Esophagus muscularis mucosa (tissue), 4 donors: ENCODE data around the gene CTU2.

ENCODE experiments used
- EP300 ChIP-seq: sonication (generic); formaldehyde crosslinking; IDR thresholded peaks from one replicate; pipeline ENCODE4 v1.6.1; 2017; ENCODE audit warnings: antibody characterized with exemption
- POLR2A ChIP-seq: fragments of 450-650 bp; IDR thresholded peaks from one replicate; pipeline ENCODE4 v1.6.1; 2017; ENCODE audit warnings: antibody characterized with exemption, moderate library complexity, mild to moderate bottlenecking, low read depth
- POLR2AphosphoS5 ChIP-seq, 2 donors: sonication (generic); formaldehyde crosslinking; IDR thresholded peaks; one replicate each; pipeline ENCODE4 v1.6.1; 2017; ENCODE audit warnings: antibody characterized with exemption in 2 of 2
- TF ChIP-seq, protein P1 (sequence below), 3 experiments: fragments of 200-600 bp in 2 of 3; fragments of 450-650 bp in 1 of 3; sonication (generic) in 2 of 3; IDR thresholded peaks; one replicate each; pipeline ENCODE4 v1.5.1; 2017 to 2019; ENCODE audit warnings: antibody characterized with exemption in 3 of 3, mild to moderate bottlenecking in 2 of 3, moderate library complexity in 1 of 3

DNA sequence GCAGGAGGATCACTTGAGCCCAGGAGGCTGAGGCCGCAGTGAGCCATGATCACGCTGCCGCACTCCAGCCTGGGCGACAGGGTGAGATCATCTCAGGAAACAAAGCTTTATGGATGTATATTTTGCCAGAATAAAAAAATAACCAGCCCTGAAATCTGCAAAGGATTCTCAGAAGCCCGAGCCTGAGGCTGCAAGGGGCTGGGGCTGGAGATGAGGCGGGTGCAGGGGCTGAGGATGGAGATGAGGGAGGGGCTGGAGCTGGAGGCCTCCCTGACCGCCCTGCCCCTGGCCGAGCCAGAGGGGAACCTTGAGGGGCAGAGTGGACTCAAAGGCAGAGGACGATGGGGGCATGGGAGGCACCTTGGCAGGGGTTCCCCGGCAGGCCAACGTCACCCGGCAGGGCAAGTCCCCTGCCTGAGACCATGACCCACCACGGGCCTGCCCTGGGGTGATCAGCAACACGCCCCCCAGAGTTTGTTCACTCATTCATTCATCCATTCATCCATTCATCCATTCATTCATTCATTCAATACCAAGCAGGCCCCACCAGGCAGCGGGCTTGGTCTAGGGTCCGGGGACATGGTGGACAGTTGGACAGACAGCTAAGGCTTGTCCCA lies 46.2 kb downstream of the CTU2 start:
- TF ChIP-seq, protein P1, sequence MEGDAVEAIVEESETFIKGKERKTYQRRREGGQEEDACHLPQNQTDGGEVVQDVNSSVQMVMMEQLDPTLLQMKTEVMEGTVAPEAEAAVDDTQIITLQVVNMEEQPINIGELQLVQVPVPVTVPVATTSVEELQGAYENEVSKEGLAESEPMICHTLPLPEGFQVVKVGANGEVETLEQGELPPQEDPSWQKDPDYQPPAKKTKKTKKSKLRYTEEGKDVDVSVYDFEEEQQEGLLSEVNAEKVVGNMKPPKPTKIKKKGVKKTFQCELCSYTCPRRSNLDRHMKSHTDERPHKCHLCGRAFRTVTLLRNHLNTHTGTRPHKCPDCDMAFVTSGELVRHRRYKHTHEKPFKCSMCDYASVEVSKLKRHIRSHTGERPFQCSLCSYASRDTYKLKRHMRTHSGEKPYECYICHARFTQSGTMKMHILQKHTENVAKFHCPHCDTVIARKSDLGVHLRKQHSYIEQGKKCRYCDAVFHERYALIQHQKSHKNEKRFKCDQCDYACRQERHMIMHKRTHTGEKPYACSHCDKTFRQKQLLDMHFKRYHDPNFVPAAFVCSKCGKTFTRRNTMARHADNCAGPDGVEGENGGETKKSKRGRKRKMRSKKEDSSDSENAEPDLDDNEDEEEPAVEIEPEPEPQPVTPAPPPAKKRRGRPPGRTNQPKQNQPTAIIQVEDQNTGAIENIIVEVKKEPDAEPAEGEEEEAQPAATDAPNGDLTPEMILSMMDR (IDR thresholded peaks at IDR 0.05) = no peak
- TF ChIP-seq POLR2A (no peak), EP300 (no peak), POLR2AphosphoS5 (IDR thresholded peaks at IDR 0.05) (no peak)
